PC-3 (cell line): ENCODE results near the gene TRIM37. TPM values are rescaled to one million over a fixed set of nuclear protein-coding genes. Genes with fewer than 3 reads are reported as not detected.

Experiments
- ATAC-seq: fragments of 200-7000 bp; cut with Tn5 transposase; 2 replicates; pipeline ENCODE4 v1.9.1; 2020; ENCODE audit warnings: mild to moderate bottlenecking, moderate library complexity
- BruUV-seq: library from RNA; stranded (reverse); fragments of 400-500 nt; replicated peaks from 2 replicates; lab custom pipeline; 2021; lab: Mats Ljungman, UMichigan
- CTCF ChIA-PET: fragments of 300-600 bp; sonication (Branson Sonifier 250); formaldehyde crosslinking; loops from one replicate; lab custom pipeline; 2022; ENCODE audit warnings: antibody characterized with exemption; lab: Charles Lee
- POLR2A ChIA-PET: fragments of 300-600 bp; sonication (Branson Sonifier 250); formaldehyde crosslinking; loops from one replicate; lab custom pipeline; 2022; ENCODE audit warnings: antibody characterized with exemption; ENCODE audit not compliant: unreplicated experiment; lab: Charles Lee
- DNase-seq: peaks from one replicate; pipeline ENCODE4 v3.0.0-alpha.2; 2015
- H2AFZ ChIP-seq: fragments of 300-600 bp; sonication (generic); 2 replicates; pipeline ENCODE4 v1.6.0; 2016; ENCODE audit warnings: antibody characterized with exemption, low read length
- H3F3A ChIP-seq: fragments of 300-600 bp; sonication (generic); one replicate; pipeline ENCODE4 v1.6.0; 2017; ENCODE audit warnings: antibody characterized with exemption, low read length, control low read depth, mild to moderate bottlenecking; ENCODE audit not compliant: unreplicated experiment
- H3K27ac ChIP-seq: fragments of 300-600 bp; sonication (generic); 2 replicates; pipeline ENCODE4 v1.5.1; 2016; ENCODE audit warnings: mild to moderate bottlenecking, low read length
- H3K27me3 ChIP-seq: fragments of 300-600 bp; sonication (generic); 2 replicates; pipeline ENCODE4 v1.6.1; 2016; ENCODE audit warnings: low read length, mixed read lengths
- H3K36me3 ChIP-seq: fragments of 300-600 bp; sonication (generic); 2 replicates; pipeline ENCODE4 v1.6.1; 2016; ENCODE audit warnings: low read depth, mixed run types, low read length, mixed read lengths
- H3K4me1 ChIP-seq: fragments of 300-600 bp; sonication (generic); 2 replicates; pipeline ENCODE4 v1.5.1; 2016; ENCODE audit warnings: low read length; ENCODE audit not compliant: insufficient read depth
- H3K4me2 ChIP-seq: fragments of 300-600 bp; sonication (generic); 2 replicates; pipeline ENCODE4 v1.6.0; 2016; ENCODE audit warnings: low read length
- H3K4me3 ChIP-seq: fragments of 300-600 bp; sonication (generic); 2 replicates; pipeline ENCODE4 v1.5.1; 2016; ENCODE audit warnings: mild to moderate bottlenecking, low read length, mixed read lengths
- H3K79me2 ChIP-seq: fragments of 300-600 bp; sonication (generic); 2 replicates; pipeline ENCODE4 v1.6.1; 2017; ENCODE audit warnings: low read length, mixed read lengths
- H3K9ac ChIP-seq: fragments of 300-600 bp; sonication (generic); 2 replicates; pipeline ENCODE4 v1.6.0; 2016; ENCODE audit warnings: mild to moderate bottlenecking, low read length
- H3K9me2 ChIP-seq: fragments of 300-600 bp; sonication (generic); replicated peaks from 2 replicates; pipeline ENCODE4 v1.6.1; 2016; ENCODE audit warnings: mixed run types, low read length, mixed read lengths
- H3K9me3 ChIP-seq: fragments of 300-600 bp; sonication (generic); 2 replicates; pipeline ENCODE4 v1.6.1; 2016; ENCODE audit warnings: low read length, mixed read lengths
- H4K20me1 ChIP-seq: fragments of 300-600 bp; sonication (generic); 2 replicates; pipeline ENCODE4 v1.6.1; 2016; ENCODE audit warnings: low read length, mixed read lengths
- CTCF ChIP-seq: fragments of 300-600 bp; sonication (generic); conservative IDR thresholded peaks from 2 replicates; pipeline ENCODE4 v1.5.1; 2017; ENCODE audit warnings: antibody characterized with exemption, low read depth, mild to moderate bottlenecking, low read length
- EZH2 ChIP-seq: fragments of 300-600 bp; sonication (generic); IDR thresholded peaks from one replicate; pipeline ENCODE4 v1.6.1; 2017; ENCODE audit warnings: antibody characterized with exemption, mild to moderate bottlenecking, low read length; ENCODE audit not compliant: unreplicated experiment
- EZH2phosphoT487 ChIP-seq: fragments of 300-600 bp; sonication (generic); IDR thresholded peaks from 2 replicates; pipeline ENCODE4 v1.6.1; 2018; ENCODE audit warnings: mild to moderate bottlenecking, antibody characterized with exemption, low read length, borderline replicate concordance
- intact Hi-C: fragments of 100-400 bp; cut with micrococcal nuclease; formaldehyde crosslinking; loops from 2 replicates; pipeline ENCODE4 v1.9.0; 2023
- total RNA-seq: library from RNA; depleted of rRNA; stranded (reverse); fragments of >200 nt; gene quantifications from 2 replicates; pipeline ENCODE4 v1.2.3, GENCODE V29; 2014

The TRIM37 gene
- total RNA-seq, 1 experiment from 2014 or later: 35.1 TPM

- Histone ChIP-seq H3K4me3 (no peak overlapping the region), H3K27me3 (no peaks in the 10 kb centered on the region), H3K9me3 (no peaks in the 10 kb centered on the region), H3K27ac (no peak overlapping the region), H2AFZ (no peak overlapping the region), H3K36me3 (no peaks in the 10 kb centered on the region), H3K4me1 (no peaks in the 10 kb centered on the region), H3K79me2 (no peaks in the 10 kb centered on the region), H3K9me2 (no peaks in the 10 kb centered on the region), H3F3A (no peaks in the 10 kb centered on the region), H3K9ac (no peak overlapping the region), H4K20me1 (no peaks in the 10 kb centered on the region), H3K4me2 (no peak overlapping the region)
- CTCF ChIA-PET: interaction anchor here (0.8 kb wide), 1 partner anchor 382 kb away, joined by 7 read pairs; no protein-coding TSS in a partner anchor
- DNase-seq: no peak
- no TSS peak for BruUV-seq
- no peak for TF ChIP-seq CTCF
- no peak for TF ChIP-seq EZH2phosphoT487
- no peak for TF ChIP-seq EZH2
- no peak for ATAC-seq
- intact Hi-C loops: no loop called here
- POLR2A ChIA-PET: no interaction called here
Observed at GRCh38 chr17:58969612-58970011, 137.1 kb downstream of the TRIM37 start.

DNA sequence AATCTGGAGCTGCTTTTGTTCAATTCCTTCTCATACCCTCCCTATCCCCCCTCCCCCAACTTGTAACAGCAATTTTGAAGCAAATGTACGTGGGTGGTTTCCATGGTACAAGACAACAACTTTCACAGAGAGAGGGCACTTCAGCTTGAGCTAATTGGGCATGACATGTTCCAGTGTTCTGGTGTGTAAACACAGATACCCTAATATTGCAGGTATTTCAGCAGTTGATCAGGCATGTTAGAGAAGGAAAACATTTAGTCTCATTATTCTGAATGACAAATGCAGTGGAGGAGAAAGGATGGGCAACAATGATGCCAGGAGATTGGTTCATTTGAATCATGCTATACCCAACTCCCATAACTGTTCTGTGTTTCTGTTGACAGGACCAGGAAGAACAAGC, 137.5 kb downstream of the TRIM37 start:
- Histone ChIP-seq H3K9me2 (no peaks in the 10 kb centered on the region), H3K9me3 (no peaks in the 10 kb centered on the region), H3K27me3 (no peaks in the 10 kb centered on the region), H2AFZ (no peak overlapping the region), H4K20me1 (no peaks in the 10 kb centered on the region), H3K4me2 (no peak overlapping the region), H3F3A (no peaks in the 10 kb centered on the region), H3K27ac (no peak overlapping the region), H3K36me3 (no peaks in the 10 kb centered on the region), H3K79me2 (no peaks in the 10 kb centered on the region), H3K9ac (no peak overlapping the region), H3K4me1 (no peaks in the 10 kb centered on the region), H3K4me3 (no peak overlapping the region)
- intact Hi-C loops: no loop called here
- TF ChIP-seq EZH2 (no peak), CTCF (no peak), EZH2phosphoT487 (no peak)
- ATAC-seq: no peak
- DNase-seq: no peak
- ChIA-PET CTCF (no interaction called here), POLR2A (no interaction called here)
- BruUV-seq: no TSS peak

DNA sequence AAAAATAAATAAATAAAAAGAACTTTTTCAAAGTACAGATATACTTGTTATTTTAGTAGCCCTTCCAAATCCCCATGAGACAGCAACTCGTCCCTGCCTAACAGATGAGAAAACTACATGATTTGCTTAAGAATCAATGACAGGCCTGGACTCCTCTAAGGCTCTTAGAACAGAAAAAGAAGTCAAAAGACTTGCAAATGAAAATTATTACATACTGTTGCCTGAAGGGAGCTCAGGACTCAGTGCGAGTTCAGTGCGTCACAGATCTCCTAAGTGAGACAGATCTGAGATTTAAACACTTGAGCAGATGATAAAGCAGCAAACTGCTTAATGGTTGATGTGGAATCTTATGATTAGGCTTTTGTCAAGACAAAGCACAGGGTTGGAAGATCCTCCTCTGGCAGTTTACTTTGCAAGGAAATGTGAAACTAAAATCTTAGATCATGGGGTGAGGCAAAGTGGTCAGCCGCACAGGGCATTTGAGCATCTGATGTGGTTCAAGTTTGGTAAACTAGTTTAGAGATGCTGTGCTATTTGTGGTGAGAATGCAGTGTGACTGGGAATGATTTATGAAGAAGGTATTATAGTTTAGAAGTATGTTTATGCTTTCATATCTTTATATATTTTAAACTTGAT, 138.1 kb downstream of the TRIM37 start:
- no TSS peak for BruUV-seq
- DNase-seq (no peak), ATAC-seq (no peak)
- TF ChIP-seq CTCF: no peak
- TF ChIP-seq EZH2: no peak
- no peak for TF ChIP-seq EZH2phosphoT487
- intact Hi-C loops: no loop called here
- H3K27me3 ChIP-seq: no peaks in the 10 kb centered on the region
- H3F3A ChIP-seq: no peaks in the 10 kb centered on the region
- no peak overlapping the region for H3K4me3 ChIP-seq
- POLR2A ChIA-PET: no interaction called here
- H3K9ac ChIP-seq: no peak overlapping the region
- no peaks in the 10 kb centered on the region for H3K9me3 ChIP-seq
- no peaks in the 10 kb centered on the region for H3K36me3 ChIP-seq
- no peaks in the 10 kb centered on the region for H4K20me1 ChIP-seq
- no peak overlapping the region for H3K4me2 ChIP-seq
- no peak overlapping the region for H2AFZ ChIP-seq
- no peaks in the 10 kb centered on the region for H3K4me1 ChIP-seq
- no peaks in the 10 kb centered on the region for H3K79me2 ChIP-seq
- CTCF ChIA-PET: no interaction called here
- no peak overlapping the region for H3K27ac ChIP-seq
- no peaks in the 10 kb centered on the region for H3K9me2 ChIP-seq
